ENCODE measurements around the gene MED12L. TPM values are rescaled to one million over a fixed set of nuclear protein-coding genes. Genes with fewer than 3 reads are reported as not detected.

MED12L gene, protein sequence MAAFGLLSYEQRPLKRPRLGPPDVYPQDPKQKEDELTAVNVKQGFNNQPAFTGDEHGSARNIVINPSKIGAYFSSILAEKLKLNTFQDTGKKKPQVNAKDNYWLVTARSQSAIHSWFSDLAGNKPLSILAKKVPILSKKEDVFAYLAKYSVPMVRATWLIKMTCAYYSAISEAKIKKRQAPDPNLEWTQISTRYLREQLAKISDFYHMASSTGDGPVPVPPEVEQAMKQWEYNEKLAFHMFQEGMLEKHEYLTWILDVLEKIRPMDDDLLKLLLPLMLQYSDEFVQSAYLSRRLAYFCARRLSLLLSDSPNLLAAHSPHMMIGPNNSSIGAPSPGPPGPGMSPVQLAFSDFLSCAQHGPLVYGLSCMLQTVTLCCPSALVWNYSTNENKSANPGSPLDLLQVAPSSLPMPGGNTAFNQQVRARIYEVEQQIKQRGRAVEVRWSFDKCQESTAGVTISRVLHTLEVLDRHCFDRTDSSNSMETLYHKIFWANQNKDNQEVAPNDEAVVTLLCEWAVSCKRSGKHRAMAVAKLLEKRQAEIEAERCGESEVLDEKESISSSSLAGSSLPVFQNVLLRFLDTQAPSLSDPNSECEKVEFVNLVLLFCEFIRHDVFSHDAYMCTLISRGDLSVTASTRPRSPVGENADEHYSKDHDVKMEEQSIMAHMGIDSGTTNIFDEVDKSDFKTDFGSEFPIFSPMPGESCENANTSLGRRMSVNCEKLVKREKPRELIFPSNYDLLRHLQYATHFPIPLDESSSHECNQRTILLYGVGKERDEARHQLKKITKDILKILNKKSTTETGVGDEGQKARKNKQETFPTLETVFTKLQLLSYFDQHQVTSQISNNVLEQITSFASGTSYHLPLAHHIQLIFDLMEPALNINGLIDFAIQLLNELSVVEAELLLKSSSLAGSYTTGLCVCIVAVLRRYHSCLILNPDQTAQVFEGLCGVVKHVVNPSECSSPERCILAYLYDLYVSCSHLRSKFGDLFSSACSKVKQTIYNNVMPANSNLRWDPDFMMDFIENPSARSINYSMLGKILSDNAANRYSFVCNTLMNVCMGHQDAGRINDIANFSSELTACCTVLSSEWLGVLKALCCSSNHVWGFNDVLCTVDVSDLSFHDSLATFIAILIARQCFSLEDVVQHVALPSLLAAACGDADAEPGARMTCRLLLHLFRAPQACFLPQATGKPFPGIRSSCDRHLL (N-terminal part only)
- total RNA-seq = 1 to 10 TPM; 1.7 to 1.8 TPM
- polyA plus RNA-seq = 0.02 TPM

DNA sequence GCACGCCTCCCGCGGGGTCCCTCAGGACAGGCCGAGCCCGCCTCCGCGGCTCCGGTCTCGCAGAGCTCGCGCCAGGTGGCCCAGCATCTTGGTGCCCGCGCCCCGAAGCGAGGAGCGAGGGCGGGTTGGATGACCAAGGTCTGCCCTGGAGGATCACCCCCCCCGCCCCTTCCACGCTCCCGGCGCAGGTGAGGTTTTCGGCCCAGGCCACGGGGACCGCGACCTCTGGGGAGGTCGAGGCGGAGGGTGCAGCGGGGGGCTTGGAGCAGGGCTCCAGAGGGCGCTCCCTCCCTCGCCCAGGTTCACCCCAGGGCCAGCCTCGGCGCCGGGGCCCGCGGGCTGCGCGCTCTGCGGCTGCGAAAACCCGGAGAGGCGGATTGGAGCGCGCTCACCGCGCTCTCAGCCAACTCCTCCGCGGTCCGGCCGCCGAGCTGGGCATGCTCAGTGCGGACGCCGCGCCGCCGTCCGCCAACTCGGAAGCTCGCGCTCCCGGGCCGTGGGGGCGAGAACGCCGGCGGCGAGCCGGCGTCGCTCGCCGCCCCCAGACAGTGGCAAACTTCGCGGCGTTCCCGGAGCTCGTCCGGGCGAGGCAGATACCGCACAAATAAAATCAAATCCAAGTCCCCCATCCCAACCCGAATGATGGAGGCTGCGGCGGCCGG is at the start of gene MED12L:
TSS of gene MED12L (plus strand) at position 438 of the 662 bp plus-strand sequence. CDS start 1,263 bp downstream, outside the sequence.
- POLR2A ChIA-PET = no interaction called here

DNA sequence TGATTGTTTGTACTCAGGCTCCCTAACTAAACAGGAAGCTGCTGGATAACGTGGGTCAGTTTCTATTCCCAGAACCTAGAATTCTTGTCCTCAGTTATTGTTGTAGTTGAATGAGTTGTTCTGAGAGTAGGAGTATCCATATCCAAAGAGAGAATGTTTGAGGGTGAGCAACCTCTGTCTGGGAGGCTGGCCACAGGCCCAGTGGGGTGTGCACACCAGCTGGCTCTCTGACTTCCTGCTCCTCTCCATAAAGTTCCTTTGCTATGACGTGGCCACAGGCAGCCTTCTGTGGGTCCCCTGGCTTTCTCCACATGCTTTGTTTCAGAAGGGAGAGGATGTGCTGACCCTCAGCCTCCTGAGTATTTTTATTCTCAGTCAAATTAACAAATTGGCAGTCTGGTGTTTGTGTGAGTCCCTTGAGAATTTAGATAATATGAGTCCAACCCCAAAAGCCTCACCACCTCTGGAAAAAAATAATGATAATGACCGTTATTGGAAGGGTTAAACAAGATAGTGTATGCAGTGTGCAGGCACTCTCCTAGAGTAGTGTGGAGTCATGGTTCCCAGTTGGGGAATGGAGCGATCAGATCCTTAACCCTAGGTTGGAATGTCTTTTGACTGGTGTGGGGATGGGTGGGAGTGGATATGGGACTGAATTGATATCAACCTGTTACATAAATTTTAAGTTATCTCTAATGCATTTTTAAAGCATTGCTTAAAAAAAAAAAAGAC is 47.6 kb upstream of the MED12L start:
- DNase-seq = no peak
- H3K27me3 ChIP-seq (ENCODE audit: insufficient read depth, low read length, poor library complexity, severe bottlenecking) = no peaks in the 10 kb centered on the region
- Mint-ChIP-seq H3K27ac (no peak overlapping the region), H3K9me3 (no peaks in the 10 kb centered on the region), H3K4me3 (no peak overlapping the region), H3K36me3 (no peaks in the 10 kb centered on the region), H3K4me1 (no peaks in the 10 kb centered on the region), H3K27me3 (peaks cover 4 to 6% of the 10 kb centered on the region in 2 donors)
- H3K9me3 ChIP-seq (ENCODE audit: low read length) = no peaks in the 10 kb centered on the region
- no peak overlapping the region for H3K27ac ChIP-seq (ENCODE audit: low read depth, low read length)
- ChIA-PET POLR2A (no interaction called here), CTCF (no interaction called here)
- no peaks in the 10 kb centered on the region for H3K4me1 ChIP-seq (ENCODE audit: insufficient read depth, low read length)
- no peak overlapping the region for H3K4me3 ChIP-seq (ENCODE audit: low read length)
- H3K36me3 ChIP-seq (ENCODE audit: insufficient read depth, low read length) = no peaks in the 10 kb centered on the region

More for the DNA sequence above, at the start of gene MED12L:
- Mint-ChIP-seq H3K9me3 (no peaks in the 10 kb centered on the region), H3K4me1 (peaks cover 10 to 17% (median 16%) of the 10 kb centered on the region in 3 donors), H3K36me3 (peaks cover 0 to 2% (median 0%) of the 10 kb centered on the region in 3 donors), H3K4me3 (peak within 1 kb of the TSS; percentile 84 to 94 (median 88)), H3K27ac (no peak within 1 kb of the TSS), H3K27me3 (peaks cover 31 to 65% of the 10 kb centered on the region in 2 donors)
- Histone ChIP-seq H3K4me1 (ENCODE audit: insufficient read depth, low read length) (no peaks in the 10 kb centered on the region), H3K36me3 (ENCODE audit: insufficient read depth, low read length) (no peaks in the 10 kb centered on the region), H3K9me3 (ENCODE audit: low read length) (no peaks in the 10 kb centered on the region), H3K27ac (ENCODE audit: low read depth, low read length) (no peak within 1 kb of the TSS), H3K27me3 (ENCODE audit: insufficient read depth, low read length, poor library complexity, severe bottlenecking) (no peaks in the 10 kb centered on the region), H3K4me3 (ENCODE audit: low read length) (peak within 1 kb of the TSS; percentile 0)
- peak in 4 of 5 donors; percentile 2 to 40 (median 34) for DNase-seq
- CTCF ChIA-PET = interaction anchor here (1.3 kb wide), 2 partner anchors 9 kb away, joined by 3 to 6 read pairs; no protein-coding TSS in a partner anchor

DNA sequence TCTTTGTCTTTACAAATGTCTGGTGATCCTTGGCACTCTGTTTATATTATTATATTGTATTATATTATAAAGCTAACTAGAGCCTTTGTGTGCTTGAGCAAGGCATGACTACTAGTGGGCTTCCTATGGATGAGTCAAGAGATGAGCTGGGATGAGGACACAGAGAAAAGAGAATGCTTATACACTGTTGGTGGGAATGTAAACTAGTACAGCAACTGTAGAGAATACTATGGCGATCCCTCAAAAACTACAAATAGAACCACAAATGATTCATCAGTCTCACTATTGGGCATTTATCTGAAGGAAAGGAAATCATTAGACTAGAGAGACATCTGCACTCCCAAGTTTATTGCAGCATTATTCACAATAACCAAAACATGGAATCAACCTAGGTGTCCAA is 40.8 kb upstream of the MED12L start:
- Histone ChIP-seq H3K27me3 (ENCODE audit: insufficient read depth, low read length, poor library complexity, severe bottlenecking) (no peaks in the 10 kb centered on the region), H3K4me1 (ENCODE audit: insufficient read depth, low read length) (no peaks in the 10 kb centered on the region), H3K4me3 (ENCODE audit: low read length) (no peak overlapping the region), H3K36me3 (ENCODE audit: insufficient read depth, low read length) (no peaks in the 10 kb centered on the region), H3K9me3 (ENCODE audit: low read length) (no peaks in the 10 kb centered on the region), H3K27ac (ENCODE audit: low read depth, low read length) (no peak overlapping the region)
- H3K27ac Mint-ChIP-seq = no peak overlapping the region
- no peaks in the 10 kb centered on the region for H3K36me3 Mint-ChIP-seq
- ChIA-PET CTCF (no interaction called here), POLR2A (no interaction called here)
- no peak overlapping the region for H3K4me3 Mint-ChIP-seq
- H3K4me1 Mint-ChIP-seq = no peaks in the 10 kb centered on the region
- H3K9me3 Mint-ChIP-seq = no peaks in the 10 kb centered on the region
- DNase-seq = no peak
- H3K27me3 Mint-ChIP-seq = peaks cover 9 to 22% of the 10 kb centered on the region in 2 donors

DNA sequence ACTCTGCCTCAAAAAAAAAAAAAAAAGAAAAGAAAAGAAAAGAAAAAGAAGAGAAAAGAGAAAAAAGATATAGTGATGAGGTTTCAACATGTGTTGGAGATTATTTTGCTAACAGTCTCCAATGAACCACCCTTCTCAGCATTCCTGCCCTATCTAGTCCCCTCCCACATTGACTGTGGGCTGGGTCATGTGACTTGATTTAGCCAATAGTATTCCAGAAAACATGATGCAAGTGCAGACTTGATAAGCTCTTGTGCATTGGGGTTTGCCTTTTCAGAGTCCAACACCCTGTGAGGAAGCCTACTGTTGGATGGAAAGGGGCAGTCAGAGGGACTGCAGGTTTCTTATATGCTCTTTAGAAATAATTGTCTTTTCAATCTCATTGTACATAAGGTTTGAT is 37.8 kb upstream of the MED12L start:
- CTCF ChIA-PET = no interaction called here
- Mint-ChIP-seq H3K4me1 (no peaks in the 10 kb centered on the region), H3K9me3 (no peaks in the 10 kb centered on the region), H3K27me3 (peaks cover 6 to 29% of the 10 kb centered on the region in 2 donors), H3K27ac (no peak overlapping the region), H3K4me3 (no peak overlapping the region), H3K36me3 (no peaks in the 10 kb centered on the region)
- POLR2A ChIA-PET = no interaction called here
- Histone ChIP-seq H3K36me3 (ENCODE audit: insufficient read depth, low read length) (no peaks in the 10 kb centered on the region), H3K27me3 (ENCODE audit: insufficient read depth, low read length, poor library complexity, severe bottlenecking) (no peaks in the 10 kb centered on the region), H3K4me3 (ENCODE audit: low read length) (no peak overlapping the region), H3K4me1 (ENCODE audit: insufficient read depth, low read length) (no peaks in the 10 kb centered on the region), H3K27ac (ENCODE audit: low read depth, low read length) (no peak overlapping the region), H3K9me3 (ENCODE audit: low read length) (no peaks in the 10 kb centered on the region)
- DNase-seq = no peak

DNA sequence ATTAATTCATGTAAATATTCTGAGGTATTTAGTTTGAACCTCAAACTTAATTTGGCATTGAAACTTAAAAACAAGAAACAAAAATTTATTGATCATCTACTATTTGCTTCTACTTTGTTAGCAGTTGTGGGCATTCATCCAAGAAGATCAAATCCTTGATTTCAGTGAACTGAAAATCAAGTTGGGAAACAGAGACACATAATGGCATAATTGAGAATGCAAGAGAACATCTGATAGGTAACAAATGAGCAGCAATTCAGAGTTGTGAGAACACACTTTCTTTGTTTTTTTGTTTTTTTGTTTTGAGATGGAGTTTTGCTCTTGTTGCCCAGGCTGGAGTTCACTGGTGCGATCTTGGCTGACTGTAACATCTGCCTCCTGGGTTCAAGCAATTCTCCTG is 33.9 kb upstream of the MED12L start:
- H3K4me3 ChIP-seq (ENCODE audit: low read length) = no peak overlapping the region
- POLR2A ChIA-PET = no interaction called here

DNA sequence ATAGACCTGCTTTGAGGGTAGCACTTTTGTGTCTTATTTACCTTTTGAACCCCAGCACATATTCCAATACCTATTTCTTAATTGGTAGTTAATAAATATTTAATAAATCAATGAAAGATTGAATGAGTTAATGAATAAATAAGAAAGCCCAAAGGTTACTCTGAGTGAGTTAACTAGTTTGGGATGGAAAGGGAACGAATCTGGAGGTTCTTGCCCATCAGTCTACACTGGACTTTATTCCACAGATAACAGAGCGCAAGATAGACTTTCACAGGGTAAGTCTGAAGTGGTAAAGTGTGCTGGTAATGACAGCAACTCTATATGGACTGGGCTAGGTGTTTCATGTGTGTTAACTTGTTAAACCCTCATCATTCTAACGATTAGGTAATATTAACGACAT is 33.1 kb upstream of the MED12L start:
- no peaks in the 10 kb centered on the region for H3K4me1 ChIP-seq (ENCODE audit: insufficient read depth, low read length)
- H3K27me3 Mint-ChIP-seq = peaks cover 2 to 43% of the 10 kb centered on the region in 2 donors
- H3K36me3 ChIP-seq (ENCODE audit: insufficient read depth, low read length) = no peaks in the 10 kb centered on the region
- H3K36me3 Mint-ChIP-seq = no peaks in the 10 kb centered on the region
- no peak overlapping the region for H3K4me3 ChIP-seq (ENCODE audit: low read length)
- ChIA-PET CTCF (no interaction called here), POLR2A (no interaction called here)
- no peak overlapping the region for H3K27ac Mint-ChIP-seq
- H3K27me3 ChIP-seq (ENCODE audit: insufficient read depth, low read length, poor library complexity, severe bottlenecking) = no peaks in the 10 kb centered on the region
- no peak overlapping the region for H3K4me3 Mint-ChIP-seq
- no peaks in the 10 kb centered on the region for H3K4me1 Mint-ChIP-seq
- H3K27ac ChIP-seq (ENCODE audit: low read depth, low read length) = no peak overlapping the region
- no peaks in the 10 kb centered on the region for H3K9me3 Mint-ChIP-seq
- no peaks in the 10 kb centered on the region for H3K9me3 ChIP-seq (ENCODE audit: low read length)
- DNase-seq = no peak

More for the DNA sequence above, 33.9 kb upstream of the MED12L start:
- no peaks in the 10 kb centered on the region for H3K36me3 ChIP-seq (ENCODE audit: insufficient read depth, low read length)
- Mint-ChIP-seq H3K27me3 (peaks cover 2 to 38% of the 10 kb centered on the region in 2 donors), H3K27ac (no peak overlapping the region), H3K4me1 (no peaks in the 10 kb centered on the region), H3K36me3 (no peaks in the 10 kb centered on the region), H3K9me3 (no peaks in the 10 kb centered on the region), H3K4me3 (no peak overlapping the region)
- H3K27ac ChIP-seq (ENCODE audit: low read depth, low read length) = no peak overlapping the region
- no peaks in the 10 kb centered on the region for H3K4me1 ChIP-seq (ENCODE audit: insufficient read depth, low read length)
- no peak for DNase-seq
- CTCF ChIA-PET = no interaction called here
- H3K27me3 ChIP-seq (ENCODE audit: insufficient read depth, low read length, poor library complexity, severe bottlenecking) = no peaks in the 10 kb centered on the region
- H3K9me3 ChIP-seq (ENCODE audit: low read length) = no peaks in the 10 kb centered on the region

DNA sequence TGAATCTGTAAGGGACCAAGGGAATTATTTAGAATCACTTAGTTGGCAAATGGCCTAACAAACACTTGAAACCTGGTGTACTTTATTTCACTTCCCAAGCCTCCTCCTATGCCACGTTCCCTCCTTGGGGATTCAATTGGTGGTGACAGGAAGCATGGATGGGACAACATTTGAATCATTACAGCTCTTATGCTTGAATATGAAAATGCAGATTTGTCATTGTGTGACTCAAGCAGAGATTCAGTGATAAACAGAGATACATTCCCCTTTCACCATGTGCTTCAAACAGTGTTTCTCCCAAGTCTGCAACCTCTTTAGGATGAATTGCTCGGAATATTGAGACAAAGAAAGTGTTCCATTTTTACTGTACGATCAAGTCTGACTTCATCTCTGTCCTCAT is 32.7 kb upstream of the MED12L start:
- Histone ChIP-seq H3K27ac (ENCODE audit: low read depth, low read length) (no peak overlapping the region), H3K36me3 (ENCODE audit: insufficient read depth, low read length) (no peaks in the 10 kb centered on the region), H3K4me1 (ENCODE audit: insufficient read depth, low read length) (no peaks in the 10 kb centered on the region), H3K27me3 (ENCODE audit: insufficient read depth, low read length, poor library complexity, severe bottlenecking) (no peaks in the 10 kb centered on the region), H3K4me3 (ENCODE audit: low read length) (no peak overlapping the region), H3K9me3 (ENCODE audit: low read length) (no peaks in the 10 kb centered on the region)
- no peaks in the 10 kb centered on the region for H3K9me3 Mint-ChIP-seq
- no peak overlapping the region for H3K27ac Mint-ChIP-seq
- no peaks in the 10 kb centered on the region for H3K4me1 Mint-ChIP-seq
- CTCF ChIA-PET = no interaction called here
- POLR2A ChIA-PET = no interaction called here
- peaks cover 2 to 44% of the 10 kb centered on the region in 2 donors for H3K27me3 Mint-ChIP-seq
- no peaks in the 10 kb centered on the region for H3K36me3 Mint-ChIP-seq
- H3K4me3 Mint-ChIP-seq = no peak overlapping the region
- no peak for DNase-seq
